GM18520 (cell line): ENCODE results near the gene PARP4.
"Not testable (repeated sequence)": the region's sequence is repeated elsewhere in the genome, so short reads cannot be mapped to it uniquely, and the experiment has no call there.

Experiments used
- ATAC-seq: cut with Tn5 transposase; IDR thresholded peaks from one replicate; pipeline ENCODE4 v1.9.1; 2021; ENCODE audit not compliant: unreplicated experiment

The PARP4 gene

GRCh38 chr13:24506283-24506682, 6.3 kb downstream of the PARP4 start:
- ATAC-seq = not testable (repeated sequence)

- no peak for ATAC-seq
Measured at GRCh38 chr13:24505756-24506155, 6.8 kb downstream of the PARP4 start.

- ATAC-seq = no peak
Measured at GRCh38 chr13:24505256-24505655, 7.3 kb downstream of the PARP4 start.

GRCh38 chr13:24503379-24503696, 9.2 kb downstream of the PARP4 start:
- ATAC-seq = no peak

GRCh38 chr13:24502533-24503378, 9.8 kb downstream of the PARP4 start:
- no peak for ATAC-seq

GRCh38 chr13:24500977-24501376, 11.6 kb downstream of the PARP4 start:
- ATAC-seq = no peak

GRCh38 chr13:24497742-24498141, 14.8 kb downstream of the PARP4 start:
- no peak for ATAC-seq

- not testable (repeated sequence) for ATAC-seq
Measured at GRCh38 chr13:24496295-24496694, 16.3 kb downstream of the PARP4 start.

GRCh38 chr13:24495151-24495729, 17.3 kb downstream of the PARP4 start:
- no peak for ATAC-seq

- no peak for ATAC-seq
Measured at GRCh38 chr13:24493356-24493755, 19.2 kb downstream of the PARP4 start.

- no peak for ATAC-seq
Measured at GRCh38 chr13:24491845-24492244, 20.7 kb downstream of the PARP4 start.

GRCh38 chr13:24489721-24490120, 22.9 kb downstream of the PARP4 start:
- no peak for ATAC-seq

GRCh38 chr13:24488092-24488491, 24.5 kb downstream of the PARP4 start:
- ATAC-seq = not testable (repeated sequence)

GRCh38 chr13:24486017-24486657, 26.4 kb downstream of the PARP4 start:
- ATAC-seq = not testable (repeated sequence)

- ATAC-seq = no peak
Measured at GRCh38 chr13:24473686-24474085, 38.9 kb downstream of the PARP4 start.

GRCh38 chr13:24472129-24472528, 40.4 kb downstream of the PARP4 start:
- not testable (repeated sequence) for ATAC-seq

GRCh38 chr13:24463078-24463477, 49.5 kb downstream of the PARP4 start:
- no peak for ATAC-seq

GRCh38 chr13:24460256-24460655, 52.3 kb downstream of the PARP4 start:
- ATAC-seq = no peak

- no peak for ATAC-seq
Measured at GRCh38 chr13:24459726-24460125, 52.9 kb downstream of the PARP4 start.

GRCh38 chr13:24459234-24459633, 53.3 kb downstream of the PARP4 start:
- ATAC-seq = no peak

GRCh38 chr13:24458736-24459135, 53.8 kb downstream of the PARP4 start:
- ATAC-seq = no peak

- no peak for ATAC-seq
Measured at GRCh38 chr13:24456396-24456795, 56.2 kb downstream of the PARP4 start.
